GM12878 (cell line): ENCODE measurements around the gene RBPJL. TPM values are rescaled to one million over a fixed set of nuclear protein-coding genes. Genes with fewer than 3 reads are reported as not detected.

ENCODE experiments used
- ATAC-seq: fragments of 200-7000 bp; cut with Tn5 transposase; 3 replicates; pipeline ENCODE4 v1.9.1; 2020; ENCODE audit warnings: mild to moderate bottlenecking, moderate library complexity
- BruUV-seq: library from RNA; stranded (reverse); fragments of 400-500 nt; replicated peaks from 2 replicates; lab custom pipeline; 2021; lab: Mats Ljungman, UMichigan
- CTCF ChIA-PET: fragments of 300-600 bp; sonication (Branson Sonifier 250); formaldehyde crosslinking; extraction: SDS; loops from one replicate; lab custom pipeline; 2021; ENCODE audit warnings: inconsistent platforms; lab: Yijun Ruan, JAX
- POLR2A ChIA-PET: fragments of 350-600 bp; formaldehyde crosslinking; extraction: SDS; loops from one replicate; lab custom pipeline; 2021; ENCODE audit warnings: inconsistent platforms; lab: Charles Lee
- RAD21 ChIA-PET: fragments of 300-600 bp; sonication (Branson Sonifier 250); formaldehyde crosslinking; loops from one replicate; lab custom pipeline; 2023; ENCODE audit warnings: antibody characterized with exemption; ENCODE audit not compliant: unreplicated experiment; lab: Charles Lee
- SMC1A ChIA-PET: fragments of 300-600 bp; sonication (Branson Sonifier 250); formaldehyde crosslinking; loops from one replicate; lab custom pipeline; 2023; ENCODE audit not compliant: unreplicated experiment, uncharacterized antibody; lab: Charles Lee
- DNase-seq: peaks from one replicate; pipeline ENCODE4 v3.0.0-alpha.2; 2011; ENCODE audit warnings: low read depth, low spot score
- FAIRE-seq: peaks from 3 replicates; lab custom pipeline; 2011; peaks lifted over from hg19 to GRCh38; lab: Jason Lieb, UNC
- H2AFZ ChIP-seq: 2 replicates; pipeline ENCODE4 v1.6.0; 2011; ENCODE audit warnings: low read depth, low read length, control low read depth; ENCODE audit not compliant: control insufficient read depth
- H3K27ac ChIP-seq: 2 replicates; pipeline ENCODE4 v1.5.1; 2011; ENCODE audit warnings: control low read depth; ENCODE audit not compliant: control insufficient read depth, insufficient read depth
- H3K27me3 ChIP-seq, 2 experiments: replicated peaks in 1 of 2; 2 replicates each; pipeline versions ENCODE4 v1.6.0 to v1.6.1; 2011; ENCODE audit warnings: low read length in 1 of 2; ENCODE audit not compliant: control insufficient read depth in 2 of 2, insufficient read depth in 2 of 2
- H3K36me3 ChIP-seq, 2 experiments: 2 replicates each; pipeline ENCODE4 v1.5.1; 2011; ENCODE audit warnings: low read length in 1 of 2; ENCODE audit not compliant: control insufficient read depth in 2 of 2, insufficient read depth in 2 of 2
- H3K4me1 ChIP-seq: 2 replicates; pipeline ENCODE4 v1.6.1; 2011; ENCODE audit warnings: mild to moderate bottlenecking, low read length, moderate library complexity, mixed read lengths; ENCODE audit not compliant: control insufficient read depth, insufficient read depth
- H3K4me2 ChIP-seq: 2 replicates; pipeline ENCODE4 v1.6.0; 2011; ENCODE audit warnings: control low read depth; ENCODE audit not compliant: control insufficient read depth, insufficient read depth
- H3K4me3 ChIP-seq: fragments of 200-600 bp; sonication (generic); 2 replicates; pipeline ENCODE4 v1.5.1; 2016
- H3K79me2 ChIP-seq: 2 replicates; pipeline ENCODE4 v1.6.0; 2011; ENCODE audit warnings: low read length; ENCODE audit not compliant: control insufficient read depth, insufficient read depth
- H3K9ac ChIP-seq: 2 replicates; pipeline ENCODE4 v1.8.0; 2011; ENCODE audit warnings: low read length, control low read depth, mixed read lengths; ENCODE audit not compliant: control insufficient read depth, insufficient read depth
- H3K9me3 ChIP-seq: replicated peaks from 3 replicates; pipeline ENCODE4 v1.5.1; 2011; ENCODE audit warnings: mild to moderate bottlenecking, low read length; ENCODE audit not compliant: control insufficient read depth, insufficient read depth
- H4K20me1 ChIP-seq: 2 replicates; pipeline ENCODE4 v1.6.0; 2011; ENCODE audit not compliant: control insufficient read depth, insufficient read depth
- CTCF ChIP-seq, 3 experiments: IDR thresholded peaks in 2 of 3; conservative IDR thresholded peaks in 1 of 3; 2 replicates each; pipeline ENCODE4 v1.5.1; 2011; ENCODE audit warnings: low read depth in 3 of 3, low read length in 3 of 3, mild to moderate bottlenecking in 3 of 3, control low read depth in 2 of 3, moderate library complexity in 2 of 3, inconsistent platforms in 1 of 3, mixed read lengths in 1 of 3; ENCODE audit not compliant: control insufficient read depth in 2 of 3, insufficient read depth in 1 of 3; ENCODE audit errors: extremely low read depth in 1 of 3
- EP300 ChIP-seq, 2 experiments: fragments of 150-350 bp in 1 of 2; IDR thresholded peaks; 2 replicates each; pipeline ENCODE4 v1.6.1; 2011 to 2012; ENCODE audit warnings: low read depth in 2 of 2, low read length in 2 of 2, borderline replicate concordance in 1 of 2, improper control_type of control experiment in 1 of 2, inconsistent platforms in 1 of 2; ENCODE audit not compliant: control insufficient read depth in 1 of 2
- PKNOX1 ChIP-seq: fragments of 450-650 bp; IDR thresholded peaks from 2 replicates; pipeline ENCODE4 v1.6.1; 2016; ENCODE audit warnings: mild to moderate bottlenecking
- YY1 ChIP-seq: IDR thresholded peaks from 2 replicates; pipeline ENCODE4 v1.6.1; 2011; ENCODE audit warnings: low read depth, mild to moderate bottlenecking, low read length
- ZNF217 ChIP-seq: fragments of 450-650 bp; IDR thresholded peaks from 2 replicates; pipeline ENCODE4 v1.6.1; 2017; ENCODE audit warnings: antibody characterized with exemption, mild to moderate bottlenecking
- WGBS: methylation state at CpG from one replicate; pipeline ENCODE4 v1.1.6; 2016; ENCODE audit warnings: low lambda C conversion rate; ENCODE audit not compliant: insufficient replicate concordance, insufficient coverage; ENCODE audit errors: missing lambda C conversion rate; 5-methylcytosine and 5-hydroxymethylcytosine counted together
- in situ Hi-C: fragments of 300-500 bp; cut with MboI; formaldehyde crosslinking; loops from 9 replicates; pipeline ENCODE4 v1.14.3; 2018; ENCODE audit warnings: mixed read lengths
- intact Hi-C: fragments of 100-400 bp; cut with micrococcal nuclease; formaldehyde crosslinking; loops from one replicate; pipeline ENCODE4 v1.14.2; 2022; ENCODE audit not compliant: unreplicated experiment
- polyA plus RNA-seq, 11 experiments: library from polyadenylated mRNA; depleted of rRNA in 4 of 11; unstranded in 6 of 11; stranded (reverse) in 5 of 11; fragments of >200 nt; fragmentation: Nextera tagmentation in 4 of 11; fragmentation: Illumina TruSeq in 1 of 11; extraction: Ambion mirVana in 4 of 11; extraction: Trizol in 1 of 11; gene quantifications; 1 replicate in 1 of 11; 2 replicates in 10 of 11; pipeline versions ENCODE4 v1.2.1 to v1.2.3, GENCODE V29; 2011 to 2016; ENCODE audit warnings: inconsistent platforms in 2 of 11, missing spikeins in 2 of 11, low read depth in 1 of 11
- total RNA-seq, 4 experiments: library from RNA; depleted of rRNA in 3 of 4; stranded (reverse); fragments of >200 nt in 3 of 4; fragmentation: Illumina TruSeq in 1 of 4; extraction: Trizol in 1 of 4; gene quantifications; 2 replicates each; pipeline versions ENCODE4 v1.2.1 to v1.2.3, GENCODE V29; 2013 to 2021

The RBPJL gene
- total and polyA plus RNA-seq, 10 of the 15 experiments (the other 5 are each of a cell fraction or from before 2014, with no cell fraction given), result 0.18 TPM; not detected in 9

GRCh38 chr20:45300961-45301360 lies 5.7 kb upstream of the RBPJL start:
- WGBS, result 23% methylated on average over 4 of the region's 4 CpGs
- BruUV-seq, result no TSS peak
- no peak for DNase-seq
- Histone ChIP-seq H3K4me2 (no peak overlapping the region), H3K27me3 (no peaks in the 10 kb centered on the region), H3K36me3 (no peaks in the 10 kb centered on the region), H3K27ac (no peak overlapping the region), H3K4me1 (peaks cover 6% of the 10 kb centered on the region; the same call in 1 of the 2 replicates), H3K79me2 (no peaks in the 10 kb centered on the region), H2AFZ (no peak overlapping the region), H4K20me1 (no peaks in the 10 kb centered on the region), H3K9me3 (no peaks in the 10 kb centered on the region), H3K4me3 (no peak overlapping the region), H3K9ac (no peak overlapping the region)
- SMC1A ChIA-PET, result interaction anchor here (0.9 to 2.8 kb wide), 5 partner anchors 9 to 136 kb away, joined by 3 to 14 read pairs (median 4); no protein-coding TSS in a partner anchor
- CTCF ChIA-PET, result interaction anchor here (0.7 to 4.1 kb wide), 13 partner anchors 8 to 470 kb away, joined by 3 to 53 read pairs (median 4); no protein-coding TSS in a partner anchor
- peak; percentile 18 for FAIRE-seq
- RAD21 ChIA-PET, result interaction anchor here (0.6 to 1.4 kb wide), 3 partner anchors 136 to 248 kb away, joined by 3 to 4 read pairs (median 3); partner anchors contain the start of gene WFDC5
- POLR2A ChIA-PET, result interaction anchor here (0.6 kb wide), 1 partner anchor 46 kb away, joined by 7 read pairs; no protein-coding TSS in a partner anchor
- no peak for TF ChIP-seq EP300 (IDR thresholded peaks at IDR 0.05; ENCODE audit: borderline replicate concordance in 1 of 2, control insufficient read depth in 1 of 2, low read depth in 2 of 2, low read length in 2 of 2)
- peak; percentile 48 for TF ChIP-seq PKNOX1
- no peak for TF ChIP-seq ZNF217
- TF ChIP-seq YY1, result peak; percentile 67; the same call in 1 of the 2 replicates
- TF ChIP-seq CTCF (IDR thresholded peaks at IDR 0.05 in 2 of 3, conservative IDR thresholded peaks at IDR 0.05 in 1 of 3; ENCODE audit: control insufficient read depth in 2 of 3, extremely low read depth in 1 of 3, insufficient read depth in 1 of 3, low read depth in 3 of 3, low read length in 3 of 3), result peak; percentile 40 to 66 (median 61)
- in situ Hi-C loops (no loop called here), intact Hi-C loops (no loop called here)
- peak; percentile 98 for ATAC-seq
